GM18868 (cell line): ENCODE data around the gene MBD3.
"Not testable (repeated sequence)": the region's sequence is repeated elsewhere in the genome, so short reads cannot be mapped to it uniquely, and the experiment has no call there.

ENCODE experiments used
- ATAC-seq: cut with Tn5 transposase; IDR thresholded peaks from one replicate; pipeline ENCODE4 v1.9.1; 2021; ENCODE audit warnings: mild to moderate bottlenecking, moderate library complexity; ENCODE audit not compliant: unreplicated experiment

MBD3 gene

GRCh38 chr19:1592755-1593500 is at the start of gene MBD3:
TSS of gene MBD3 (minus strand) at chr19:1592865. CDS start at chr19:1592631, 234 bp downstream.
- ATAC-seq = peak; percentile 67

- not testable (repeated sequence) for ATAC-seq
Observed at GRCh38 chr19:1640893-1641448, 48.3 kb upstream of the MBD3 start.

- ATAC-seq = no peak
Observed at GRCh38 chr19:1636325-1637236, 43.9 kb upstream of the MBD3 start.

GRCh38 chr19:1634938-1635243 is 42.2 kb upstream of the MBD3 start:
- no peak for ATAC-seq

- ATAC-seq = no peak
Observed at GRCh38 chr19:1634242-1634937, 41.7 kb upstream of the MBD3 start.

GRCh38 chr19:1633269-1633826 is 40.7 kb upstream of the MBD3 start:
- ATAC-seq = no peak

- no peak for ATAC-seq
Observed at GRCh38 chr19:1632462-1633268, 40.0 kb upstream of the MBD3 start.

GRCh38 chr19:1631557-1632100 is 39.0 kb upstream of the MBD3 start:
- no peak for ATAC-seq

- no peak for ATAC-seq
Observed at GRCh38 chr19:1630811-1631210, 38.1 kb upstream of the MBD3 start.

GRCh38 chr19:1630012-1630411 is 37.3 kb upstream of the MBD3 start:
- ATAC-seq = no peak

- ATAC-seq = no peak
Observed at GRCh38 chr19:1629256-1629808, 36.7 kb upstream of the MBD3 start.

- ATAC-seq = no peak
Observed at GRCh38 chr19:1627194-1627593, 34.5 kb upstream of the MBD3 start.

- no peak for ATAC-seq
Observed at GRCh38 chr19:1626417-1627010, 33.8 kb upstream of the MBD3 start.

- ATAC-seq = no peak
Observed at GRCh38 chr19:1624458-1624857, 31.8 kb upstream of the MBD3 start.

- ATAC-seq = no peak
Observed at GRCh38 chr19:1622541-1622940, 29.9 kb upstream of the MBD3 start.

GRCh38 chr19:1622007-1622406 is 29.3 kb upstream of the MBD3 start:
- ATAC-seq = no peak

- no peak for ATAC-seq
Observed at GRCh38 chr19:1621574-1621973, 28.9 kb upstream of the MBD3 start.

- no peak for ATAC-seq
Observed at GRCh38 chr19:1621021-1621420, 28.4 kb upstream of the MBD3 start.

GRCh38 chr19:1620502-1620901 is 27.8 kb upstream of the MBD3 start:
- no peak for ATAC-seq
